OCI-M1 (cell line): ENCODE results near the gene ERCC2.

ENCODE experiments used
- DNase-seq: peaks from one replicate; lab custom pipeline; 2025; lab: John Stamatoyannopoulos, UW

The ERCC2 gene

DNA sequence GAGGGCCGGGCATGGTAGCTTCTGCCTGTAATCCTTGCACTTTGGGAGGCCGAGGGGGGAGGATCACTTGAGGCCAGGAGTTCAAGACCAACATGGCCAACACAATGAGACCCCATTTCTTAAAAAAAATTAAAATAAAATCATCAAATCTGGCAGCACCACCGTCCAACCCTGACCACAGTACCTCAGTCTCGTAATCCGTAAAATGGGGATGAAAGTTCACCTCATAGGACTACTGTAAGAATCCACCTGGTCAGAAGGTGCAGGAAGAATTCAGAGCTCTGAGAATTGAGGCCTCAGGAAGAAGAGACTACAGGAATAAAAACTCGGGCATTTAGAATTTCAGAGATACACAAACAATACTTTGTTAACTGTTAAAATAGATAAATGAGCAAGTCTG lies 31.4 kb upstream of the ERCC2 start:
- DNase-seq: no peak

DNA sequence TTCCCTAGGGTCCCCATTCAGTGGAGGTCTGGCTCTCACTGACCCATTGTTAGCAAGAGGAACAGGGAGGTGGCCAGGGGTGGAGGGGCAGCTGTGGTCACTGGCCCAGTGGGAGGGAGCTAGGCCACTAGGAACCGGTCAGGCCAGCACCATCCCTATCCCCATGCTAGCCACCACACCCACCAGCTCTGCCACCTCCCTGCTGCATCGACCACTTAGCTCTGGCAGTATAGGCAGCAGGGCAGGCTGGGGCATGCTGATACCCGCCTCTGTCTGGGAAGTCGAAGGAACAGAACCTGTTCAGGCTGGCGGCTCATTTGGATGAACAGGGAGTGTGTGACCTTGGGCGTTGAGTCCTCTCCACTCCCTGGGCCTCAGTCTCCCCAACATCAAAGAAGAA lies 29.8 kb upstream of the ERCC2 start:
- no peak for DNase-seq

DNA sequence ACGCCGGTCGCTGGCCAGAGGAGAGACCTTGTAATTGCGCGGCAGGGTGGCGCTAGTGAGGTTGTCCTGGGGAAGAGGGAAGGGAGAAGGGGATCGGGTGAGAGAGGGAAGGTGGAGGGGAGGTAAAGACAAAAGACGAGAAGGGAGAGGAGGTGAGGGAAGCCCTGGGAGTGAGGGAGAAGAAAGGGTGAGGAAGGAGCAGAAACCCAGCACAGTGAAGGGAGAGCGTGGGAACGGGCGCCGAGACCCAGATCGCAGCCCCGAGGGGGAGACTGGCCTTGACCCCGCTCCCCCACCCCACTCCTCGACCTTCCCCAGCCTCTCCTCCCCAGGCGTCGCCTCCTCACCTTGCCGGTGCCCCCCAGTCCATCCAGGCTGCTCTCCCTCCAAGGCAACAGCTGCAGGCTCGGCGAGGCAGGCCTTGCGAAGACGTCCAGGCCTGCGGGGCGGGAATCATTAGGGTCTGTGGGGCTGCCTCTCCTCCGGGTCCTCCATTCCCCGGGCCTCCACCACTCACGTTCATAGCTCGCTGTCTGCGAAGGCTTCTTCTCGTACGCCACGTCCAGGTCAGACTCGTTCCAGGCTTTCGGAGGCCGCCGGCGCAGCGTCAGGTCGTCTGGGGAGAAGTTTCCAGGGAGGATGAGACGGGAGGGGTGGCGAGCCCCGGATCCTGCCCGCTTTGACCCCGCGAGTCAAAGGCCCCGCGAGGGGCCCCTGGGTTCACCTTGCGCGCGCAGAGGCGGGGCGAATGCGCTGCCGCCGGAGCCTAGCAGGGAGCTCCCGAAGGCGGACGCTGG lies 25.6 kb upstream of the ERCC2 start:
- no peak for DNase-seq

DNA sequence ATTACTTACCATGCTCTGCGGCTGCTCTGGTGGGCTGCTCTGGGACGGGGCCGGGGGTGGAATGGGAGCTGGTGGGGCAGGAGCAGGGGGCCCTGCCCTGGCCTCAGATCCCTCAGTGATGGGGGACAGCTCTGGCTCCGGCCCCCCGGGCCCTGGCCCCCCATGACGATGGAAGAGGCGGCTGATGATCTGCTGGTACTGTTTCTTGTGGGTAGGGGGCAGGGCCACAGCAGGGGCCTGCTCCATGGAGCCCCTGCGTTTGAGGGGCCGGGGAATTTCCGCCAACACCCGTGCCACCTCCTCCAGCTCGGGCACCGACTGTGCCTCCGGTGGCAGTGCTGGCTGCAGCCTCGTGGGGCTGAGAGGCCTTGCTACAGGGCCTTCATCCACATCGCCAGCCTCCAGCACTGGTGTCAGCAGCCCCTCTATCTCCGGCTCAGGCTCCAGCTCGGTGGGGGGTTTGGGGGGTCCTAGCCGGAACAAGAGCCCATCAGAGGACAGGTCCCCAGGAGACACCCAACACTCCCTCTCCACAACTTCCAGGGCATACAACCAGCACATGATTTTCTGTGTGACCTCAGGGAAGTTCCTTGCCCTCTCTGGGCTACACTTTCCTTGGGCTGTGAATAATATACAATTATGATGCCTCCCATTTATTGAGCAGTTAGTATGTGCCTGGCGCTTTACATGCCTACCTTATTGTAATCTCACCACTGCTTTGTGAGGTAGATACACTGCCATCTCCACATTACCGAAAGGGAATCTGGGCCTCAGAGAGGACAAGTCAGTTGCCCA lies 21.7 kb upstream of the ERCC2 start:
- DNase-seq: no peak

DNA sequence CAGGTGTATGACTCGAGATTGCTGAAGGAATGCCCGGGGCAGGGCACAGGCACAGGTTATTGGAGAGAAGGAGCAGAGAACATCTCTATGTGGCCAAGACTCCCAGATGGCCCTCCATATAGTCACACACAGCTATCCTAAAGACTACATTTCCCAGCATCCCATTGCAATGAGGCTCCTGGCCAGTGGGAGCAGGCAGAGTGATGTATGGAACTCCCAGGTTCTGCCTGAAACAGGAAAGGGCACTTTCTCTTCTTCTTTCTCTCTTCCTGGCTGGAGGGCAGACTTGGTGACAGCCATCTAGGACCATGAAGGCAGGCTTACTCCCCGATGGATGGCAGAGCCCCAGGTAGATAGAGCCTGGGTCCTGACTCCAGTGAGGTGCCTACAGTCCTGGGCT lies 21.0 kb upstream of the ERCC2 start:
- peak; percentile 68 for DNase-seq

DNA sequence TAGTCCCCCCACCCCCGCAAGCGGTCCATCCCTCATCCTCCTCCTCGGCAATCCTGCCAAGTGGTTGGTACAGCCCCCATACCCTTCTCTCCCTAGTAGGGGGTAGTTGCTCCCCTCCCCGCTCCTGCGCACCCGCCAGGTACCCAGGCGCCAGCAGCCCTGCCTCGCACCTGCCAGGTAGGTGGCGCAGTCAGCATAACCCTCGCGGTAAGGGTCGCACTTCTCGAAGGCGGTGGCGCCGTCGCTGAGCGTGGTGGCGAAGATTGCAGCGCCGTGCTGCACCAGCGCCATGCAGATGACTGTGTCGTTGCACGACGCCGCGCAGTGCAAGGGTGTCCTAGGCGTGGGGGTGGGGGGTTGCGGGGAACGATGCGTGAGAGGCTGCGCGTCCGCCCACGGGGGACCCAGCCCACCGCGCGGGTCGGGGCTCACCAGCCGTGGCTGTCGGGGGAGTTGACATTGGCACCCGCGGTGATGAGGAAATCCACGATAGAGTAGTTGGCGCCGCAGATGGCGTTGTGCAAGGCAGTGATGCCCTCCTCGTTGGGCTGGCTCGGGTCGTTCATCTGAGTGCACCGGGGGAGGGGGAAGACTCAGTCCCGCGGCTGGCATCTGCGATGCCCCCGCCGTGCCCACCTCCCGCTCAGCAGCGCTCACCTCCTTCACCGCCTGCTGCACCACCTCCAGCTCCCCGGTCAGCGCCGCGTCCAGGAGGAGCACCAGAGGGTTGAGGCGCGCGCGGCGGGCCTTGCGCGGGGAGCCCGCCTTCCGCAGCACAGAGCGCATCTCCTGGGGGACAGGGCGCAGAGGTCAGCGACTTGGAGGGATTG lies 15.2 kb upstream of the ERCC2 start:
- no peak for DNase-seq

DNA sequence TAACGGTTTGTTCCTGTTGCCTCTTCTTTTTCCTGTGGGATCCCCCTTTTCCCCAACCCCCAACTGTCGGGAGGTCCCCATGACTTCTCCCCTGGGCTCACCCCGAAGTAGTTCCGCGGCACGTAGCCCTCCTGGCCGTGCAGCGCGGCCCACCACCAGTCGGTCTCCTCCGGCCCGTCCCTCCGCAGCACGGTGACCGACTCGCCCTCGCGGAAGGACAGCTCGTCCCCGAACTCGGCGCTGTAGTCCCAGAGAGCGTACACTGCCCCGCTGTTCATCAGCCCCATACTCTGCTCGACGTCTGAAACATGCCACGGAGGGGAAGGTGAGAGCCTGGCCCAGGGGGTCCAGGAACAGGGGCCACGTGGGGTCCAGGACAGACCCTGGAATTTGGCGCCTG lies 12.1 kb upstream of the ERCC2 start:
- DNase-seq: no peak

DNA sequence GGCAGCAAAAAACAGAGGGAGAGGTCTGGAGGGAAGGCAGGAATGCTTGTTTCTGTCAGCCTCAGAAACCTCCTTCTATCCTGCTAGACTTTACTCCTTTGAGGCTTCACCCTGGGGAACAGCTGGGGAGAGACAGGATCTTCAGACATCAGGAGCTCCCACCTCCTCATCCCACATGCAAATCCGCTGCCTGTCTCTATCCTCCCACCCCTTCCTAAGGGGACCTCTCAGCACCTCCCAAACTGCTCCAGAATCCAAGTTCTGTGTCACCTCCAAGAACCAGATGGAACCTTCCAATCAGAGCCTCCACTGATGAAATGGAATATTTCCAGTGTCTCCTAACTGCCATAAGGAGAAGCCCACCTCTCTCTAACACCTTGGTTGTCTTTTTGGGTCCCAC lies 9.7 kb upstream of the ERCC2 start:
- DNase-seq: no peak

DNA sequence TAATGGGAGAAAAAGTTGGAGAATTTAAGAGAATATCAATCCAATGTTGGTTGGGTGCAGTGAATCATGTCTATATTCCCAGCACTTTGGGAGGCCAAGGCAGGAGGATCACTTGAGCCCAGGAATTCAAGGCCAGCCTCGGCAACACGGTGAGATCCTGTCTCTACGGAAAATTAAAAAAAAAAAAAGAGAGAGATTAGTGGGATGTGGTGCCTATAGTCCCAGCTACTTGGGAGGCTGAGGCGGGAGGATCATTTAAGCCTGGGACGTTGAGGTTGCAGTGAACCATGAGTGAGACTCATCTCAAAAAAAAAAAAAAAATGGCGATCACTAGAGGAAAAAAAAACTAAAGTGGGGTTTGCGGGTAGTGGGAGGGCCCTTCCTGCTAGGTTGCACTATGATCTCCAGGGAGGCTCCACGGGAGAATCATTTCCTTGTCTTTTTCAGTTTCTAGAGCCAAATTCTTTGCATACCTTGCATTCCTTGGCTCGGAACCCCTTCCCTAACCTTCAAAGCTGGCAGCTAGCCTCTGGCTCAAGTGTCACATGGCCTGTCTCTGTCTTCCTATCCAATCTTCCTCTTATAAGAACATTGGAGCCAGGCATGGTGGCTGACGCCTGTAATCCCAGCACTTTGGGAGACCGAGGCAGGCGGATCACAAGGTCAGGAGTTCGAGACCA lies 5.8 kb upstream of the ERCC2 start:
- DNase-seq: no peak

DNA sequence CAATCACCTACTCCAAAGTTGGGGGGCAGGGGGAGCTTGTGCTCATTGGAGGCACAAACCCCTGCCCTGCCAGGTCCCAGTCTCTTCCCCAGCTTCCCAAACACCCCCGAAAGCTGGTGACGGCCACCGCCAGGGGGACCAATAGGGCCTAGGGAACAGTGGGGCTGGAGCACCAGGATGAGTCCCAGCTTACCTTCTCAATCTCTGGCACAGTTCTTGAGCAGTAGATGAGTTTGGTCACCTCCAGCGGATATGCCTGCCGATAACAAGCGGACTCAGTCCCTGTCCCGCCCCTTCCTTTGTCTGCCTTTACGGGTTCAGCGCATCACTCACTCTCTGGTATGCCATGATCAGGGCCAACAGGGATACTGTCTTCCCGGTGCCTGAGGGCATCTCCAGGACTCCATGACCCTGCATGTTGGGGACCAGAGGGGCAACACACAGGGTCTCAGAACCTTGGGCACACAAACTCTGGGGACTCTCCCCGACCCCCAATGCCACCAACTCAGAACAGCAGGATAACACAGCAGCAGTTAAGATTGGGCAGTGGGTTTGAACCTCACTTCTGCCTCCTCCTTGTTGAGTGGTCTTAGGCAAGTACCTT lies 1.5 kb downstream of the ERCC2 start:
- no peak for DNase-seq

DNA sequence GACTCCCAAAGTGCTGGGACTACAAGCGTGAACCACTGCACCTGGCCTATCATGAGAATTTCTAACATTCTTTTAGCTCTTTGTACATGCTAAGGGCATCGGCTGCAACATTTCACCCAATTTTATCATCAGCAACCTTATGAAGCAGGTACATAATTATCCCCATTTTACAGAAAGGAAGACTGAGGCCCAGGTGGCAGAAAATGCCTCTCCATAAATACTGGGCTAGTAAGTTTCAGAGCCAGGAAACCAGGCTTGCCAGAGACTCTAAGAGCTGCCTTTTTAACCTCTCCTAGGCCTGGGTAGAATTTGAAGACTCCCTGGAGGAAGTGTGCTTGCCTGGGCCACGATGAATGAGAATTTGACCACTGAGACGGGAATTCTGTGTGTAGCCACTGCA lies 2.2 kb downstream of the ERCC2 start:
- DNase-seq: no peak

DNA sequence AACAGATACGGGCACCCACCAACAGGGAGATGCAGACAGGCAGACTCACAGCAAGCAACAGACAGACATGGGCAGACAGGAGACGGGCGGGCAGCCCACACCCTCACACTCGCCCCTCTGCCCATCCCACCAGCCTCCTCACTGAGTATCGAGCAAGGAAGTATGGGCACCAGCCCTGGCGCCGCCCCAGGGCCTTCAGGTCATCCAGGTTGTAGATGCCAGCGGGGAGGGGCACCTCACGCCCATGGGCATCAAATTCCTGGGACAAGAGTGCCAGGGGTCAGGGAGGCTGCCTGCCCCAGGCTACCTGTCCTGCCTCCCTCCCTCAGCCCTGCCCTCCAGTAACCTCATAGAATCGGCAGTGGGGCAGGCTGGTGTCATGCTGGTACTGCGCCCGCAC lies 5.7 kb downstream of the ERCC2 start:
- DNase-seq: no peak

DNA sequence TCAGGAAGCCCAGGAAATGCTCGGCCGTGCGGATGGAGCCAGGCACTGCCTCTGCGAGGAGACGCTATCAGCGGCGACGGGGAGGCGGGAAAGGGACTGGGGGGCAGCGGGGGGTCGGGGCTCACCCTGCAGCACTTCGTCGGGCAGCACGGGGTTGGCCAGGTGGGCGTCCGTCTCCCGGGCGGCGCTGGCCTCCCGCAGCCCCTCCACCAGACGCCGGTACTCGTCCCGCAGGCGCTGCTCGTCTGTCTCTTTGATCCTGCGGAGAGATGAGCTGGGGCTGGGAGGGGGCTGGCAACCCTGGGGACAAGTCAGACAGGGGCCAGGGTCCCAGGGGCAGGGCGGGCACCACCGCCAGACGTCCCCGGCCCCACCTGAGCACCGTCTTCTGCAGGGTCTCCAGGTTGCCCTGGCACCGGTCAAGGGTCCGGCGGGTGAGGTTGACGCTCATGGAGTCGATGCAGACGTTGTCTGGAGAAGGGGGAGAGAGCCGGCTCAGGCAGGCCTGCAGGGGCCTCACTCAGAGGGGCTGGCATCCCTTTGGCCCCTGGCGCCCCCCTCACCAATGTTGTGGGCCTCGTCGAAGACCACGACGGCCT lies 6.4 kb downstream of the ERCC2 start:
- DNase-seq: no peak

DNA sequence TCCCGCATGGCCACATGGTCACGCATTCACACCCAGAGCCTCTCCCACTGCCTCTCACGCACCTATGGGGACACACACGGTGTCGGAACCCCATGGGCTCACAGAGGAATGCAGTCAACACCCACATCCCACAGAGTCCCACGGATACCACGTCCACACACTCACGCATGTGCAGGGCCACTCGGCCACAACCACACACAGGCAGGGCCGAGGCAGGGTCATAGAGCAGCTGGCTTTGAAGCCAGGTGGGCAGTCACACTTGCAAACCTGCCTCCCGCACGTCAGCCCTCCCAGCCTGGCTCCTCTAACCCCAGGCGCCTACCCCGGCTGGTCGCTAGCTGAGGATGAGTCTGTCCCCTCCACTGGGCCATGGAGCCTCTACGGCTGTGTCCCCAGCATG lies 8.1 kb downstream of the ERCC2 start:
- DNase-seq: no peak

DNA sequence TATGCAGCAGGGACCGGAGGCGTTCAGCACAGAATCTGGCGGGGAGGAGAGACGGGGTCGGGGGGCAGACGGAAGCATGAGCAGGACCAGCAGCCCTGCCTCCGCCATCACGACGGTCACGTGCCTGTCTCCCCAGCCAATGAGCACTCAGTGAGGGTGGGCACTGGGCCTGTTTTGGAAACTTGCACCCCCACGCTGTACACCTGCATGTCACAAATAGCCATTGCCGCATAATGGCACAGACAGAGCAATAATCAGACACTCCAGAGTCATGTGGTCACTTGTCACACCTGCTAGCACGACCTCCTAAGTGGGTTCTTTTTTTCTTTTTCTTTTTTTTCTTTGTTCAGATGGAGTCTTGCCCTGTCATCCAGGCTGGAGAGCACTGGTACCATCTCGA lies 8.8 kb downstream of the ERCC2 start:
- DNase-seq: no peak

DNA sequence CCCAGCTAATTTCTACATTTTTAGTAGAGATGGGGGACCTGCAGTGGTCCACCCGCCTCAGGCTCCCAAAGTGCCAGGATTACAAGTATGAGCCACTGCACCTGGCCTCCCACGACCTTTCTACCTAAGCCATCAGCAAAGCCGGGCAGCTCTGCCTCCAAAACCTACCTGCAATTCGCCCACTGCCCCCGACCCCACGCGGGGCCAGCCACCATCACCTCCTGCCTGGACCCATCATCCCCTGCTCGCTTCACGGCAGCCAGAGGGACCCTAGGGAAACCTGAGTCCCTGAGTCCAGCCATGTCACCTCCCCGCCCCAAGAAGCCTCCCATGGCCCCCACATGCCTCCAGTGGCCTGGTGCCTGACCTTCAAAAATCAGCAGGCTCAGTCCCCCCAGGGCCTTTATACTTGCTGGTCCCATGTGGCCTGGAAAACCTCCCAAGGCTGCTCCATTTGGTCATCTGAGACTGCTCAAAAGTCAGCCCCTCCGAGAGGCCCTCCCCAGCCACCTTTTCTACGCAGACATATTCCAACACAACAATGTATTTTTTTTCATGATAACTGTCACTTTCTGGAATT lies 12.1 kb downstream of the ERCC2 start:
- no peak for DNase-seq

DNA sequence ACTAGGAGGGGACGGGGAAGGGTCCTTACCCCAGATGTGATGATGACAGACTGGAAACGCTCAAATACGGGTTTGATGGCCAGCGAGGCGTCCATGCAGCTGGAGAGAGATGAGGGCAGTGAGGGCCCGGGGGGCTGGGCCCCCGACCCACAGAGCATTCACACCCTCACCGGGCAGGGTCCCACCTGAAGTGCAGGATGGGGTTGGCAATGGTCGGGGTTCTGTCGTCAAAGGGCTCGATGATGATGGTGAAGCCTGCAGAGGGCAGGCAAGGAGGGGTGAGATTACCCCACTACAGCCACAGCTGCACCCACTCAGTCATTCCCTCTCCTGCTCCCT lies 13.0 kb downstream of the ERCC2 start:
- DNase-seq: no peak

DNA sequence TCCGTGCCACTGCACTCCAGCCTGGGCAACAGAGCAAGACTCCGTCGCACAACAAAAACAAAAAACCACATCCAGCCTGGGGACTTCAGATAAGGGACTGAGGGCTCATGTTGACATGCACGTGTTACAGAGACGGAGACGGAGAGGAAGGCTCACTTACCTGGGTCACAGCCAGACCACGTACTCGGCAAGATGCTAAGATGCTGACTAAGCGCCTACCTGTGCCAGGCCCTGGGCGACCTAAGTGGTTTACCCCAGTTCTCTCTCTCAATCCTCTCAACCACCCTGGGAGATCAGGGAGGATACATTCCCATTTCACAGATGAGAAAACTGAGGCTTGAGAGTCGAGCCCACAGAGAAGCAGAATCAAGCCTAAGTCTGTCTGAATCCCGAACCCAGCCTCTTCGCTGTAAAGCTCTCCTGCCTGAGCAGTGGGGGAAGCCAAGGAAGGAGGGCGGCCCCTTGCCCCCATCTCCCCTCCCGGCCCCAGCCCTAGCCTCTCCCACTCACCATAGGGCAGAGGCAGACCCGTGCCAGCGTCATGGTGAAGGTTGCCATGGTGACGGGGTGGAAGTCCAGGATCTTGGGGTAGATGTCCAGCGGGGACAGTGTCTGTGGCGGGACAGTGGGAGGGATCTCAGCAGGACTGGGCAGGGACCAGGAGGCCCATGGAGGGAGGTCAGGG lies 13.5 kb downstream of the ERCC2 start:
- DNase-seq: no peak

DNA sequence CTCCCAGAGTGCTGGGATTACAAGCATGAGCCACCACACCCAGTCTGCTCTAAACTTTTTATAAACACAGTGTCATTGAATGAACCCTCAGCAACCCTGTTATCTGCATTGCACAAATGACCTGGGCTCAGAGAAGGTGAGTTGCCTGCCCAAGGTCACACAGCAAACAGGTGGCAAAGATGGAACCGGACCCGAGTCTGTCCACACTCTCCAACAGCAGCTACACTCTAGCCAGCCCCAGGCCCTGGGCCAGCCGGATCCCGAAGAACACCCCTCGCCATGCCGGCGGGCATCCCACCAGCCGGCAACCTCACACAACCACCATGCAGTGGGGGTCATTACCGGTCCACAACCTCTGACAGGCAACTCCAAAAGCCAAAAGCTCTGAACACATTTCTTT lies 14.5 kb downstream of the ERCC2 start:
- DNase-seq: no peak

DNA sequence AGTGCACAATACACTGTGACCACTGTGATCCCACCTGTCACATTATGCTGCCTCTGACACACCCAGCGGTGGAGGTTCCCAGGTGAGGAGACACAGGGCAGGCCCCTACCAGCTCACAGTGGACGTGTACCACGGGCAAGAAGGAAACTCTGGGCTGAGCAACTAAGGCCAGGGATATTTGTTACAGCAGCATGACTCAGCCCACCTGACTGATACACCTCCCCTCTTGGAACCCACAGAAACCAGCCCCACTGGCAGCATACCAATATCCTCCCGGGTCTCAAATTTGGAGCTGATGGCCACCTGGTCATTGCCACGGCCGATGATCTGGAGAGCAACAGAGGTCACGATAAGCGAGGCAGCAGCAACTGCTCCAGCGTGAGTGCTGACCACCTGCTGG lies 15.0 kb downstream of the ERCC2 start:
- no peak for DNase-seq
